ENCODE measurements around the gene TTC9B.
"Not testable (repeated sequence)": the region's sequence is repeated elsewhere in the genome, so short reads cannot be mapped to it uniquely, and the experiment has no call there.

The TTC9B gene

DNA sequence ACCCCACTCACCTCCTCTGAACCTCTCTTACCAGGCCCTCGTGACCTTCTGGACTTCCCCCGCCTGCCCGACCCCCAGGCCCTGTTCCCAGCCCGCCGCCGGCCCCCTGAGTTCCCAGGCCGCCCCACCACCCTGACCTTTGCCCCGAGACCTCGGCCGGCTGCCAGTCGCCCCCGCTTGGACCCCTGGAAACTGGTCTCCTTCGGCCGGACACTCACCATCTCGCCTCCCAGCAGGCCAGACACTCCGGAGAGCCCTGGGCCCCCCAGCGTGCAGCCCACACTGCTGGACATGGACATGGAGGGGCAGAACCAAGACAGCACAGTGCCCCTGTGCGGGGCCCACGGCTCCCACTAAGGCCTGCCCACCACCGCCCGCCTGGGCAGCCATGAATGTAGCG is 3.2 kb downstream of the TTC9B start:
- DNase-seq (ENCODE audit: low spot score): no peak

DNA sequence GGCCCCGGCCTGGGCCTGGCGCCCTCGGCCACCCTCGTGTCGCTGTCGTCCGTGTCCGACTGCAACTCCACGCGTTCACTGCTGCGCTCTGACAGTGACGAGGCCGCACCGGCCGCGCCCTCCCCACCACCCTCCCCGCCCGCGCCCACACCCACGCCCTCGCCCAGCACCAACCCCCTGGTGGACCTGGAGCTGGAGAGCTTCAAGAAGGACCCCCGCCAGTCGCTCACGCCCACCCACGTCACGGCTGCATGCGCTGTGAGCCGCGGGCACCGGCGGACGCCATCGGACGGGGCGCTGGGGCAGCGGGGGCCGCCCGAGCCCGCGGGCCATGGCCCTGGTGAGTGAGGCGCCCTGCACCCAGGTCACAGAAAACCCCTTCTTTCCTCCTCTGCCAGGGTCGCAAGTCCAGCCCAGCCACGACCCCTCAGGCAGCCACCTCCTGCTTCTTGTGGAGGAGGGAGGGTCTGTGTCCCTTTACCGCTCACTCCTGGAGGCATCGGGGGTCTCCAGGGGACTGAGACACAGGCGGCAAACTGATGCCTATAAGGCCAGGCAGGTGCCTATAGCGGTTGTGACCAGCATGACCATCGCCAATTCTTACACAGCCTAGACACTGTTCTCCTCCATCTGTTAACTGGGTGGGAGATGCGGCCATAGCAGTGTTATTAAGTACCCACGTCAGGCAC is 4.2 kb downstream of the TTC9B start:
- DNase-seq (ENCODE audit: low spot score): no peak

DNA sequence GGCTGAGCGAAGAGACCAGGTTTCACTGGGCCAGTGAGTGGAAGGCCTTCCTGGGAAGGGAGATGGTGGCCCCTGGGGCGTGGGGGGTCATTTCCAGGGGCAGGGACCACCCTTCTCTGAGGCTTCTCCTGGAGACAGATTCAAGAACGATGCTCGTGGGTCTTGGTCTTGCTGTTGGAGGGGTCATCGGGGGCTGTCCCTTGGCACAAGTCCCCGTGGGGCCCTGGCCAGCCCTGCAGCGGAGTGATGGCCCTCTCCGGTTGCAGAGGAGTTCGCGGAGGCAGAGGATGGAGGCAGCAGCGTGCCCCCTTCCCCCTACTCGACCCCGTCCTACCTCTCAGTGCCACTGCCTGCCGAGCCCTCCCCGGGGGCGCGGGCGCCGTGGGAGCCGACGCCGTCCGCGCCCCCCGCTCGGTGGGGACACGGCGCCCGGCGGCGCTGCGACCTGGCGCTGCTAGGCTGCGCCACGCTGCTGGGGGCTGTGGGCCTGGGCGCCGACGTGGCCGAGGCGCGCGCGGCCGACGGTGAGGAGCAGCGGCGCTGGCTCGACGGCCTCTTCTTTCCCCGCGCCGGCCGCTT is 4.8 kb downstream of the TTC9B start:
- DNase-seq (ENCODE audit: low spot score): no peak

GRCh38 chr19:40210889-40211288 is 7.3 kb downstream of the TTC9B start:
- DNase-seq (ENCODE audit: low spot score): no peak

- DNase-seq (ENCODE audit: low spot score): no peak
These were observed 9.6 kb downstream of the TTC9B start for GRCh38 chr19:40208602-40209001.

DNA sequence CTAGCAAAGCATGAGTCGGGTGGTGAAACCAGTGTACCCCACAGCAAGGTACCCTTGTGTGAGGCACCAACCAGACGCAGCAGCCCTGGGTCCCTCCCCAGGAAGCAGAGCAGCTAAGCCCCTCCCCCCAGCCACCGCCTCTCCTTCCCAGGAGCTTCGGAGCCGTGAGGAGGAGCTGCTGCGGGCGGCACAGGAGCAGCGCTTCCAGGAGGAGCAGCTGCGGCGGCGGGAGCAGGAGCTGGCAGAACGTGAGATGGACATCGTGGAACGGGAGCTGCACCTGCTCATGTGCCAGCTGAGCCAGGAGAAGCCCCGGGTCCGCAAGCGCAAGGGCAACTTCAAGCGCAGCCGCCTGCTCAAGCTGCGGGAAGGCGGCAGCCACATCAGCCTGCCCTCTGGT is 12.4 kb downstream of the TTC9B start:
- DNase-seq (ENCODE audit: low spot score): no peak

DNA sequence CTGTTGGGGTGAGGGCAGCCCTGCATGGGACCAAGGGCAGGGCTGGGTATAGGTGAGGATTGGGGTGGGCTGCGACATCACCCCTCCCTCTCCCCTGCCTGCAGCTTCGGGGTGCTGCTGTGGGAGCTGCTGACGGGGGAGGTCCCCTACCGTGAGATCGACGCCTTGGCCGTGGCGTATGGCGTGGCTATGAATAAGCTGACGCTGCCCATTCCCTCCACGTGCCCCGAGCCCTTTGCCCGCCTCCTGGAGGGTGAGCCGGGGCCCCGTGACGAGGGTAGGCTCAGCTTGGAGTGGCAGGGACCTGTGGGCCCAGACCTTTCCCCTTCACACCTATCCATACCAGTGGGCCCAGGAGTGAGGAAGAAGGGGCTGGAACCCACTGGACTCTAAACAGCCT is 13.8 kb downstream of the TTC9B start:
- no peak for DNase-seq (ENCODE audit: low spot score)

- no peak for DNase-seq (ENCODE audit: low spot score)
These were observed 17.7 kb downstream of the TTC9B start for GRCh38 chr19:40200341-40201099.

- no peak for DNase-seq (ENCODE audit: low spot score)
These were observed 19.8 kb downstream of the TTC9B start for GRCh38 chr19:40198272-40198990.

DNA sequence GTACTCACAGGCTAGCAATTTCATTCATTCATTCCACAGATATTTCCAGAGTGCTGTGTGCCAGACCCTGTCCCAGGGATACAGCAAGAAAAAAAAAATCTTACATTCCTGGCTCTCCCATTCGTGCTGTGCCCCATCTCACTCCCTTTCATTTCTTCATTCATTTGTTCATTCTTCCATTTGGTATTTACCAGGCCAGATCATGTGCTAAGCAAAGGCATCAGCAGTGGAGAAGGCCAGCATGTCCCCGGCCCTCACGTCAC is 24.7 kb downstream of the TTC9B start:
- no peak for DNase-seq (ENCODE audit: low spot score)

- DNase-seq (ENCODE audit: low spot score): no peak
These were observed 25.2 kb downstream of the TTC9B start for GRCh38 chr19:40192758-40193586.

- no peak for DNase-seq (ENCODE audit: low spot score)
These were observed 26.1 kb downstream of the TTC9B start for GRCh38 chr19:40191836-40192646.

GRCh38 chr19:40190891-40191835 is 27.0 kb downstream of the TTC9B start, which contains the start of gene MAP3K10:
TSS of gene MAP3K10 (plus strand) at chr19:40191426. CDS start at chr19:40192032, 606 bp downstream.
- peak; percentile 62 for DNase-seq (ENCODE audit: low spot score)

DNA sequence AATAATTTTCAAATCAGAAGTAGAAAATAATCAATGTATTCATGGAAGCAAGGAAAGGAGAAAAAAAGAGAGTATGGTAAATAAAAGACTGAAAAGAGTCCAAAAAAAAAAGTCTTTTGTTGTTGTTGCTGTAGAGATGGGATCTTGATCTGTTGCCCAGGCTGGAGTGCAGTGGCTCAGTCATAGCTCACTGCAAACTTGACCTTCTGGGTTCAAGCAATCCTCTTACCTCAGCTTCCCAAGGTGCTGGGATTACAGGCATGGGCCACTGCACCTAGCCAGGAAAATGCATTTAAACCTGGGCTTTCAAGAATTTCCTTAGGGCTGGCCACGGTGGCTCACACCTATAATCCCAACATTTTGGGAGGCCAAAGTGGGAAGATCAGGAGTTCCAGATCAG is 33.9 kb downstream of the TTC9B start:
- DNase-seq (ENCODE audit: low spot score): no peak

DNA sequence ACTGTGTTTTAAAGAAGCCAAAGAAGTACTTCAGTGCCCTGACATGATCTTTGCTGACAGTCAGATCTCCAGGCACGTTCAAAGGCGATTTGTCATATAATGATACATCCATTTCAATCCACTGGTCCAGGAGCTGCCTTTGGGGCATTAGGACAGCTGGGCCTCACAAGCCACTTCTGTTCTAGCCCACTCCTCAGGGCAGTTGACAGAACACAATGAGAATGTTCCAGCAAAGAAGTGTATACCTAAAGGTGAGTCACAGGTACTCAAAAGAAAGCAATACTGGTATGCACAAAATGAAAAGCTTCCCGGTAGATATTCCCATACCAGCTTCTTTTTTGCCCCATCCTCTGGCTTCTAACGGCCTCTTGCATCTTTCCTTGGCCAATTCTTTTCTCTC is 39.4 kb downstream of the TTC9B start:
- no peak for DNase-seq (ENCODE audit: low spot score)

DNA sequence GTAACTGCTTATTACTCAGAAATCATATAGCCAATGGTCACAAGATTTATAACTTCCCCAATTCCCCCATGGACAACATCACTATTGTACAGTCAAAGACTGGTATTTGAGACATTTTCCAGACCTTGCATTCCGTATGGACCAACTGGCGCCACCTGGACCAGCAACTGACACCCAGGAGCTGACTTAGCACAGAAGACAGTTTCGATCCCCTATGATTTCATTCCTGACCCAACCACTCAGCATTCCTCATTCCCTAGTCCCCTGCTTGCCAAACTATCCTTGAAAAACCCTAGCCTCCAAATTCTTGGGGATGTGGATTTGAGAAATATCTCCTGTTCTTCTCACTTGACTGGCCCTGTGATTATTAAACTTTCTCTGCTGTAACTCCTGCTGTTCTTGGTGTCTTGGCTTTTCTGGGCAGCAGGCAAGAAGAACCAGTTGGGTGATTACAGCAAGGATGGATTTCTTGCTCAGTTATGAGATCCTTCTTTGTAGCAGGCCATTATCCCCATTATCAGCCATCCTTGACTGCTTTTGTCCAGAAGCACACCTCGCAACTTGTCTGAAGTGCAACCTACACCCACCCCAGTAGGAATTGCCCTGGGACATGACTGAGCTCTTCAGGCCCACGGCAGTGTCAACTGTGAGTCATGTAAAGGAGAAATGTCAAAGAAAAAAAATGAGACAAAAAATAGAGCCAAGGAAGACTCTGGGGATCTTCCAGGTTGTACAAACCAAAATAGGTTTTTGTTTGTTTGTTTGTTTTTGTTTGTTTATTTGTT is 40.7 kb downstream of the TTC9B start:
- no peak for DNase-seq (ENCODE audit: low spot score)

- no peak for DNase-seq (ENCODE audit: low spot score)
These were observed 42.4 kb downstream of the TTC9B start for GRCh38 chr19:40175820-40176219.

DNA sequence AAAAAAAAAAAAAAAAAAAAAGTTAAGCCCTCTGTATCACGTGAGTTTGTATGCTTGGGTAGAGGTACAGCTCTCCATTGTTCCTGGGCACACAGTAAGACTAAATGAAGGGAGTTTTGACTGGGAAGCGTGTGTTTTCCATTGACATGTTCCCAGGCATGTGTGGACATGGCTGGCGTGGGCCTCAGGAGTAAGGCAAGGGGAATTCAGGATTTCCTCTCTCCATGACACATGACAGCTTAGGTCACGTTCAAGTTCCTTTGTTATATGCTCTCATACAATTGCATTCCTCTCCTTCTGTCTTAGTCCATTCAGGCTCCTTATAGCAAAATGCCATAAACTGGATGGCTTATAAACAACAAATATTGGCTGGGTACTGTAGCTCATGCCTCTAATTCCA is 44.1 kb downstream of the TTC9B start:
- no peak for DNase-seq (ENCODE audit: low spot score)

DNA sequence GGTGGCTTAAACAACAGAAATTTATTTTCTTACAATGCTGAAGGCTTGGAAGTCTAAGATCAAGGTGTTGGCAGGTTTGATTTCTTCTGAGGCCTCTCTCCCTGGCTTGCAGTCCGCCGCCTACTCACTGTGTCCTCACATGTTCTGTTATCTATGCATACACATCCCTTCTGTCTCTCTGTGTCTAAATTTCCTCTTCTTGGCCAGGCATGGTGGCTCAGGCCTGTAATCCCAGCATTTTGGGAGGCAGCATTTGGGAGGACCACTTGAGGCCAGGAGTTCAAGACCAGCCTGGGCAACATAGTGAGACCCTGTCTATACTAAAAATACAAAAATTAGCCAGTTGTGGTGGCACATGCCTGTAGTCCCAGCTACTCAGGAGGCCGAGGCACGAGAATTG is 46.9 kb downstream of the TTC9B start:
- DNase-seq (ENCODE audit: low spot score): not testable (repeated sequence)

Data from pons (tissue), 1 donor.